ENCODE results near the gene SCGB1D1.

Gene SCGB1D1

GRCh38 chr11:62190011-62190410 is at the start of gene SCGB1D1:
Gene SCGB1D1 (plus strand): TSS chr11:62190216. CDS start chr11:62190285, 69 bp downstream.
- intact Hi-C loops (cut with DNase I), result no loop called here
- no peak for DNase-seq

DNA sequence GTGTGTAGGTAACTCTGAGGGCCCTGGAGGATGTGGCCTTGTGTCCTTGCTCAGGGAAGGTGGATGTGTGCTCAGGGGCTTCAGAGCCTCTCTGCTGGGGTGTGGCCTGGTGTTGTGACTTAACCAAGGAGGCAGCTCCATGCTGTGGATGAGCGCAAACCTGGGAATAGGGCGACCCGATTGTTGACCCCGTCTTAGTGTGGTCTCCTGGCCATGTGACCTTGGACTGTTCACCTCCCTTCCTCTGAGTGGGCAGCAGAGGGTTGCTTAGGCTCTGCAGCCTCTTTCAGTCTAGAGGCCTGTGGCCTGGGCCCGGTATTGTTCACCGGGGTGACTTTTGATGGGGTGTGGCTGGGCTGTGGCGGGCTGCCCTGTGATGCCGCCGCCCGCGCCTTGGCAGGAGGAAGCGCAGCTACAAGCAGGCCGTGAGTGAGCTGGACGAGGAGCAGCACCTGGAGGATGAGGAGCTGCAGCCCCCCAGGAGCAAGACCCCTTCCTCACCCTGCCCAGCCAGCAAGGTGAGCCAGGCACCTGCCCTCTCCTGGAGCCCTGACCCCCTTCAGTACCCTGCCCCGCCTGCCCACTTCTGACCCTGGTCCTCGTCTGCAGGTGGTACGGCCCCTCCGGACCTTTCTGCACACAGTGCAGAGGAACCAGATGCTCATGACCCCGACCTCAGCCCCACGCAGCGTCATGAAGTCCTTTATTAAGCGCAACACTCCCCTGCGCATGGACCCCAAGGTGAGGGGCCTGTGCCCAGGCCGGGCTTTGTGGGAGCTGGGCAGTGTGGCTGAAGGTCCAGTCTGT is 49.5 kb upstream of the SCGB1D1 start:
- DNase-seq, result peak in 8 of 42 donors; percentile 3 to 25 (median 10)
- intact Hi-C loops (cut with DNase I), result no loop called here

DNA sequence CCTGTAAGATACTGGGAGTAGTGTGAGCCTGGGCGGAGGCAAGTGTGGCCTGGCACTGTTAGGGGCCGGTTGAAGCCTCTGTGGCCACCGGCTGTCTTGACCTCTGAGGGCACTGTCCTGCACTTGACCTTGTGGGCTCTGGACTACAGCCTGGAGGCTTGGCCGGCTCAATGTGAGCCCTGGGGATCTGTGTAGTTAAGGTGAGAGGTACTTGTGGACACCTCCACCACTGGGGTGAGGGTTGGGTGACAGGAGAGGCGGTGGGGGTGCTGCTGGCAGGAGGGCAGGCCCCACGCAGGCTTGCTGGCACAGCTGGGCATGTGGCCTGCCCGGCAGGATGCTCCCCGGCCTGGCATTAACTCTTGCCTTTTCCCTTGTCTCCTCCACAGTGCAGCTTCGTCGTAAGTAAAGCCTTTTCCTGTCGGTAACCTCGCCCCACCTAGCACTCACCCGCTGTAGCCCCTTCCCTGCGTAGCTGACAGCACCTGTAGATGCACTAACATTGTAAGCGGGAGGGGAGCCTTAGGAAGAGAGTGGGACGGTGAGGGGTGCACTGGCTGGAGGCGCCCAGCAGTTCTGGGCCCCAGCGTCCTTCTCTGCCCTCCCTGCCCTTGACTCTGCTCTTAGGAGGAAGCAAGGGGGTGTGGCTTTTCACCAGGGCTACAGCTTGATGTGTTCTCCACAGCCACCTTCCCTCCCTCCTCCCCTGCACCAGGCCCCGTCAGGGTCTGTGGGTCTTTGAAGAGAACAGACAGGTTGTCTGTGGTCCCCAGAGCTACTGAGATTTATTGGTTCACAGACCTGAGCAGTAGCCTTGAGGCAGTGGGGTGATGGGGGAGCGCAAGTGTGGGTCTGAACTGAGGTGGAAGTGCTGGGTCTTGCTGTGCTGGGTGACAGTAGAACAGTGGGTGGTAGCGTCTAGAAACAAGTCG is 48.6 kb upstream of the SCGB1D1 start:
- intact Hi-C loops (cut with DNase I), result no loop called here
- peak in 7 of 42 donors; percentile 0 to 23 (median 14) for DNase-seq

GRCh38 chr11:62142043-62142375 is 48.0 kb upstream of the SCGB1D1 start:
- DNase-seq, result peak in 6 of 42 donors; percentile 1 to 6 (median 2)
- intact Hi-C loops (cut with DNase I), result no loop called here

- intact Hi-C loops (cut with DNase I), result no loop called here
- peak in 12 of 42 donors; percentile 3 to 35 (median 22) for DNase-seq
Measured at GRCh38 chr11:62142921-62143320, 47.1 kb upstream of the SCGB1D1 start.

- DNase-seq, result peak in 10 of 42 donors; percentile 1 to 25 (median 4)
- intact Hi-C loops (cut with DNase I), result no loop called here
Measured at GRCh38 chr11:62143727-62144126, 46.3 kb upstream of the SCGB1D1 start.

DNA sequence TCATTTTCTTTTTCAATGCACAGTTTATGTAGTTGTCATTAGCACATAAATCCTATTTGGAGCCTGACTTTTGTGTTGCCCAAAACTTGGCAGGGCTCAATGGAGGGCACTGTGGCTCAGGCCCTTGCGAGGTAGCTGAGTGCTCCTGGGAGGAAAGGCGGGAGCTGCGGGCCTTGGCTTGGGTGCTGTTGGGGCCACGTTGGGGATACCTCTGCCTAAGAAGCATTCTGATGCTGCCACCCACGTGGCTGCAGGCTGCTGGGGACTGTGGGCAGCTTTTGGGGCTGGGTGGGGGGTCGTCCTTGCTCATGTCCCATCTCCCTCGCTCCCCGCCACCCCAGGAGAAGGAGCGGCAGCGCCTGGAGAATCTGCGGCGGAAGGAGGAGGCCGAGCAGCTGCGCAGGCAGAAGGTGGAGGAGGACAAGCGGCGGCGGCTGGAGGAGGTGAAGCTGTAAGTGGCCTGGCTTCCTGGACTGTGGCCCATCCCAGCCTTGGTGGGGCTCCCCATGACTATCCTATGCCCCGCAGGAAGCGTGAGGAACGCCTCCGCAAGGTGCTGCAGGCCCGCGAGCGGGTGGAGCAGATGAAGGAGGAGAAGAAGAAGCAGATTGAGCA is 45.3 kb upstream of the SCGB1D1 start:
- DNase-seq, result peak in 9 of 42 donors; percentile 1 to 27 (median 14)
- intact Hi-C loops (cut with DNase I), result no loop called here

- intact Hi-C loops (cut with DNase I), result no loop called here
- DNase-seq, result peak in 9 of 42 donors; percentile 2 to 21 (median 6)
Measured at GRCh38 chr11:62145261-62145871, 44.6 kb upstream of the SCGB1D1 start.

- intact Hi-C loops (cut with DNase I), result no loop called here
- DNase-seq, result peak in 11 of 42 donors; percentile 1 to 20 (median 7)
Measured at GRCh38 chr11:62146476-62147200, 43.4 kb upstream of the SCGB1D1 start.

DNA sequence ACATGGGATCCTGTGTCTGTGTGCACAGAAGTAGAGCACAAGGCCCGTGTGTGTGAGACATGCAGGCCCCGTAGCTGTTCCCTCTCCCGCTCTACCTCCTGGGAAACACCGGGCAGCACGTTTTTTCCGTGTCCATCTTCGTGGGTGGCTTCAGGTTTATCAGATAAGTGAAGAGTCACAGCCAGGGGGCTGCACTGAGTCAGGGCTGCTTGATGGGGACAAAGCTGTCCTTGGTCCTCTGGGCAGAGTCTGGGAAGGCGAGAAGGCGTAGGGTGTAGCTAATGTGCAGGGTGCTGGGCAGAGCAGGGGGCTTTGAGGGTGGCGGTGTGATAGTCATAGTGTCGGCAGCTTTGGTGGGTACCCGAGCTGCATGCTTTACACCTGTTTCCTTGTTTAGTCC is 42.5 kb upstream of the SCGB1D1 start:
- intact Hi-C loops (cut with DNase I), result no loop called here
- peak in 11 of 42 donors; percentile 2 to 35 (median 13) for DNase-seq

DNA sequence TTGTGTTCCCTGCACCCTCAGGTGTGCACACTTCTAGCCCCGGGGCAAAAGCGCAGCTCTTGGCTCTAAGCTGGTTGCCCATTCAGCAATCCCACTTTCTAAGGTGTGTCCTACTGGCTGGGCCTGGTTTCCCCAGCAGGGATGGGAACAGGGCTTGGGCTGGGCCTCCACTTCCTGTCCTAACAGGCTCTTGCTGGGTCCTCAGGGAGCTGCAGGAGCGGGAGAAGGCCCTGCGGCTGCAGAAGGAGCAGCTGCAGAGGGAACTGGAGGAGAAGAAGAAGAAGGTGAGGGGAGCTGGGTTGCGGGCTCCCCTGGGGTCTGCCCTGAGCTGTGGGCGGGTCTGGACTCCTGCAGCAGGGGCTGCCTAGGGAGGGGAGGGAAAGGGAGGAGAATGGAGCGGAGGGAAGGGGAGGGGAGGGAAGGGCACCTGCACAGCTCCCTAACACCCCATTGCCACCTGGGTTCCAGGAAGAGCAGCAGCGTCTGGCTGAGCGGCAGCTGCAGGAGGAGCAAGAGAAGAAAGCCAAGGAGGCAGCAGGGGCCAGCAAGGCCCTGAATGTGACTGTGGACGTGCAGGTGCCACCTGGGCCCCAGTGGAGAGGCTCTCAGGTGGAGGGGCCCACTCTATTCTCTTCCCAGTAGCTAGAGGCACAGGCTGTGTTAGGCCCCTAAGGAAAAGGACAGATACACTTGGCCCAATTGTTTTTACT is 41.6 kb upstream of the SCGB1D1 start:
- intact Hi-C loops (cut with DNase I), result no loop called here
- DNase-seq, result peak in 9 of 42 donors; percentile 1 to 34 (median 9)

- DNase-seq, result peak in 10 of 42 donors; percentile 1 to 29 (median 16)
- intact Hi-C loops (cut with DNase I), result no loop called here
Measured at GRCh38 chr11:62149986-62150886, 39.8 kb upstream of the SCGB1D1 start.

- peak in 9 of 42 donors; percentile 3 to 31 (median 12) for DNase-seq
- intact Hi-C loops (cut with DNase I), result no loop called here
Measured at GRCh38 chr11:62150887-62151736, 38.9 kb upstream of the SCGB1D1 start.

DNA sequence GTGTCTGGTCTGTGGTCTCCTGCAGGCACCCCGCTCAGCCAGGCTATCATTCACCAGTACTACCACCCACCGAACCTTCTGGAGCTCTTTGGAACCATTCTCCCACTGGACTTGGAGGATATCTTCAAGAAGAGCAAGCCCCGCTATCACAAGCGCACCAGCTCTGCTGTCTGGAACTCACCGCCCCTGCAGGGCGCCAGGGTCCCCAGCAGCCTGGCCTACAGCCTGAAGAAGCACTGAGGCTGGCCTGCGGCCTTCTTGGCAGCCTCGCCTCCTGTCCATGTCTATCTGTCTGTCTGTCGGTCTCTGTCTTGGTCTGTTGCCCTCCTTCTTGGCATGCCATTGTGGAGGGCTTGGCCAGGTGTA is 38.3 kb upstream of the SCGB1D1 start:
- intact Hi-C loops (cut with DNase I), result no loop called here
- peak in 7 of 42 donors; percentile 1 to 20 (median 15) for DNase-seq

GRCh38 chr11:62152245-62153086 is 37.5 kb upstream of the SCGB1D1 start:
- peak in 9 of 42 donors; percentile 3 to 37 (median 19) for DNase-seq
- intact Hi-C loops (cut with DNase I), result no loop called here
